GM21825 (cell line): Measurements from ENCODE around the gene PECR.
A peak's percentile ranks its signal among the peaks of the same experiment; 100 is the strongest.

ENCODE experiments used
- ATAC-seq: cut with Tn5 transposase; IDR thresholded peaks from one replicate; pipeline ENCODE4 v1.9.1; 2021; ENCODE audit warnings: mild to moderate bottlenecking, moderate library complexity; ENCODE audit not compliant: unreplicated experiment

PECR gene

GRCh38 chr2:216072473-216072872 is 9.1 kb downstream of the PECR start:
- no peak for ATAC-seq

- no peak for ATAC-seq
These were observed 10.3 kb downstream of the PECR start for GRCh38 chr2:216071111-216071851.

- ATAC-seq, result no peak
These were observed 11.4 kb downstream of the PECR start for GRCh38 chr2:216070195-216070594.

- ATAC-seq, result no peak
These were observed 12.6 kb downstream of the PECR start for GRCh38 chr2:216069028-216069427.

GRCh38 chr2:216066230-216066629 is 15.4 kb downstream of the PECR start:
- no peak for ATAC-seq

- ATAC-seq, result no peak
These were observed 16.9 kb downstream of the PECR start for GRCh38 chr2:216064665-216065064.

GRCh38 chr2:216064014-216064630 is 17.5 kb downstream of the PECR start:
- no peak for ATAC-seq

GRCh38 chr2:216059233-216059834 is 22.3 kb downstream of the PECR start:
- ATAC-seq, result no peak

- peak; percentile 84 for ATAC-seq
These were observed 23.9 kb downstream of the PECR start for GRCh38 chr2:216057688-216058193.

GRCh38 chr2:216056739-216057138 is 24.9 kb downstream of the PECR start:
- ATAC-seq, result peak; percentile 34

GRCh38 chr2:216055680-216056079 is 25.9 kb downstream of the PECR start:
- no peak for ATAC-seq

GRCh38 chr2:216052420-216052819 is 29.2 kb downstream of the PECR start:
- no peak for ATAC-seq

- ATAC-seq, result no peak
These were observed 30.3 kb downstream of the PECR start for GRCh38 chr2:216051350-216051749.

- no peak for ATAC-seq
These were observed 32.2 kb downstream of the PECR start for GRCh38 chr2:216049452-216049851.

GRCh38 chr2:216047397-216047796 is 34.2 kb downstream of the PECR start:
- no peak for ATAC-seq

- peak; percentile 95 for ATAC-seq
These were observed 36.6 kb downstream of the PECR start for GRCh38 chr2:216044883-216045486.

GRCh38 chr2:216043949-216044348 is 37.7 kb downstream of the PECR start:
- no peak for ATAC-seq

GRCh38 chr2:216041438-216041837 is 40.2 kb downstream of the PECR start:
- no peak for ATAC-seq

- no peak for ATAC-seq
These were observed 41.7 kb downstream of the PECR start for GRCh38 chr2:216039918-216040317.

- peak; percentile 40 for ATAC-seq
These were observed 47.5 kb downstream of the PECR start for GRCh38 chr2:216034065-216034464.

GRCh38 chr2:216033403-216033802 is 48.2 kb downstream of the PECR start:
- ATAC-seq, result peak; percentile 33
